Hepatic stellate cell (primary cell): Measurements from ENCODE around the gene OPRD1.
A peak's percentile ranks its signal among the peaks of the same experiment; 100 is the strongest.
"Not testable (repeated sequence)": the region's sequence is repeated elsewhere in the genome, so short reads cannot be mapped to it uniquely, and the experiment has no call there.

Experiments
- DNase-seq: peaks from one replicate; pipeline ENCODE4 v3.0.0; 2011; ENCODE audit warnings: low spot score

The OPRD1 gene

GRCh38 chr1:28845786-28846543 lies 34.0 kb downstream of the OPRD1 start:
- DNase-seq: no peak

- DNase-seq: not testable (repeated sequence)
Observed at GRCh38 chr1:28847207-28847606, 35.2 kb downstream of the OPRD1 start.

GRCh38 chr1:28848416-28848815 lies 36.4 kb downstream of the OPRD1 start:
- no peak for DNase-seq

GRCh38 chr1:28853093-28853742 lies 41.2 kb downstream of the OPRD1 start:
- DNase-seq: no peak

- DNase-seq: not testable (repeated sequence)
Observed at GRCh38 chr1:28854406-28854805, 42.4 kb downstream of the OPRD1 start.

- no peak for DNase-seq
Observed at GRCh38 chr1:28855046-28855445, 43.1 kb downstream of the OPRD1 start.

- no peak for DNase-seq
Observed at GRCh38 chr1:28855469-28855951, 43.5 kb downstream of the OPRD1 start.

- no peak for DNase-seq
Observed at GRCh38 chr1:28855969-28856368, 44.0 kb downstream of the OPRD1 start.

GRCh38 chr1:28860332-28861073 lies 48.5 kb downstream of the OPRD1 start:
- DNase-seq: no peak

GRCh38 chr1:28862571-28863403 lies 50.8 kb downstream of the OPRD1 start:
- DNase-seq: no peak

GRCh38 chr1:28864695-28865094 lies 52.7 kb downstream of the OPRD1 start:
- no peak for DNase-seq

- no peak for DNase-seq
Observed at GRCh38 chr1:28865997-28866650, 54.2 kb downstream of the OPRD1 start.

GRCh38 chr1:28867850-28868249 lies 55.9 kb downstream of the OPRD1 start:
- no peak for DNase-seq

- DNase-seq: no peak
Observed at GRCh38 chr1:28869952-28870351, 58.0 kb downstream of the OPRD1 start.

GRCh38 chr1:28871631-28872401 lies 59.8 kb downstream of the OPRD1 start:
- no peak for DNase-seq

- not testable (repeated sequence) for DNase-seq
Observed at GRCh38 chr1:28875134-28875533, 63.2 kb downstream of the OPRD1 start.

GRCh38 chr1:28877132-28877781 lies 65.3 kb downstream of the OPRD1 start:
- DNase-seq: peak; percentile 82

GRCh38 chr1:28878796-28879195 lies 66.8 kb downstream of the OPRD1 start:
- DNase-seq: no peak

GRCh38 chr1:28882009-28882628 lies 70.1 kb downstream of the OPRD1 start:
- peak; percentile 89 for DNase-seq

- no peak for DNase-seq
Observed at GRCh38 chr1:28883242-28883616, 71.3 kb downstream of the OPRD1 start.
